Loucy (cell line): ENCODE data around the gene BTNL3.

Experiments used
- CTCF ChIP-seq: fragments of 200-600 bp; sonication (generic); conservative IDR thresholded peaks from 2 replicates; pipeline ENCODE4 v1.5.1; 2014; ENCODE audit warnings: mild to moderate bottlenecking, antibody characterized with exemption, low read length
- EZH2phosphoT487 ChIP-seq: fragments of 200-600 bp; IDR thresholded peaks from 2 replicates; pipeline ENCODE4 v1.6.1; 2018; ENCODE audit warnings: antibody characterized with exemption, mild to moderate bottlenecking, moderate library complexity, borderline replicate concordance

- no peak for TF ChIP-seq CTCF
- no peak for TF ChIP-seq EZH2phosphoT487
Measured at GRCh38 chr5:181039931-181040630, 51.4 kb downstream of the BTNL3 start, which contains the start of gene BTNL9.
